HG02938 (cell line): ENCODE measurements around the gene HIRIP3.
"Not testable (repeated sequence)": the region's sequence is repeated elsewhere in the genome, so short reads cannot be mapped to it uniquely, and the experiment has no call there.

Experiments
- ATAC-seq: cut with Tn5 transposase; IDR thresholded peaks from one replicate; pipeline ENCODE4 v1.9.1; 2021; ENCODE audit warnings: mild to moderate bottlenecking, moderate library complexity; ENCODE audit not compliant: unreplicated experiment

Gene HIRIP3

GRCh38 chr16:29961479-29962343, 33.7 kb downstream of the HIRIP3 start, which contains the start of gene TMEM219:
TMEM219 (plus strand) TSS chr16:29962079; CDS start chr16:29963144, 1,065 bp downstream.
- ATAC-seq: peak; percentile 66

- ATAC-seq: no peak
These were observed 34.3 kb downstream of the HIRIP3 start for GRCh38 chr16:29961127-29961478.

- not testable (repeated sequence) for ATAC-seq
These were observed 35.6 kb downstream of the HIRIP3 start for GRCh38 chr16:29959821-29960220.

- ATAC-seq: no peak
These were observed 36.1 kb downstream of the HIRIP3 start for GRCh38 chr16:29959293-29959692.

GRCh38 chr16:29958756-29959155, 36.7 kb downstream of the HIRIP3 start:
- ATAC-seq: no peak

GRCh38 chr16:29951625-29952365, 43.6 kb downstream of the HIRIP3 start:
- ATAC-seq: no peak

- no peak for ATAC-seq
These were observed 44.5 kb downstream of the HIRIP3 start for GRCh38 chr16:29950806-29951461.

- ATAC-seq: no peak
These were observed 47.5 kb downstream of the HIRIP3 start for GRCh38 chr16:29947897-29948296.

- no peak for ATAC-seq
These were observed 51.3 kb downstream of the HIRIP3 start for GRCh38 chr16:29943846-29944799.
